Central memory CD4-positive, alpha-beta T cell (primary cell): ENCODE measurements around the gene CRX.
A peak's percentile ranks its signal among the peaks of the same experiment; 100 is the strongest.
"Not testable (repeated sequence)": the region's sequence is repeated elsewhere in the genome, so short reads cannot be mapped to it uniquely, and the experiment has no call there.

Experiments
- DNase-seq: peaks from one replicate; pipeline ENCODE4 v3.0.0; 2022

CRX gene

DNA sequence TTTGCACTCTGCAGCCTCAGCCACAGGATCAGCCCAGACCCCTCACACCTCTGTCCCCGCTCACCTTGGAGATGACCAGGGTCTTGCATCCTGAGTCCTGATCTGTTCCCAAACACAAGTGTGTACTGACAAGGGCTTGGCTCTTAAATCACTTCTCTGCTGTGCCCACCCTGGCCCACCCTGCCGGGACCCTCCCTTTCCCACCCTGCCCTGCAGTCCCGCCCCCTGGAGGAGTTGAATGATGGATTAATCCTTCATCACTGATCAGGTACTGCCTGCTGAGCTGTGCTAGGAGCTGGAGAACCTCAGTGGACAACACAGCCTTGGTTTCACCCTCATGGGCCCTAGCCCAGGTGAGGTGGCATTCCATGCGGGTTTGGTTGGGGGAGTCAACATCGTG, 17.3 kb upstream of the CRX start, which contains the start of gene TPRX1:
TSS of gene TPRX1 (minus strand) at position 101 of the 400 bp plus-strand sequence. CDS start at position 89, 12 bp downstream.
- DNase-seq: not testable (repeated sequence)

DNA sequence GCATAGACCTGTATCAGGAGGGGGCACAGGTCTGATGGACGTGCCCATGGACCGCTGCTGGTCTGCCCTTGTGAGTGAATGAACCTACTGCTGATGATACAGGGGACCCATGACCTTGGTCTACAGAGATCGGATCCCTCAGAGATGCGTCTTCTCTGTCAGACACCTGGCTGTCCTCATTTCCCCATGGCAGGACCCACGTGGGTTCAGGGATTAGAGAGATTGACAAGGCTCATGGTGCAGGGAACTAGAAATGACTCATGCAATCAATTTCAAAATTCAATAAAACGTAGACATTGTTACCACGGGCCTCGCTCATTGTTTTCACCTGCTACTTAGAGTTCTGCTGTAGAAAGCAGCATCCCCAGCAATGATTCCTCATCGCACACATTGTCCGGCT, 16.4 kb upstream of the CRX start:
- DNase-seq: no peak

GRCh38 chr19:47806435-47806834, 15.3 kb upstream of the CRX start:
- no peak for DNase-seq

DNA sequence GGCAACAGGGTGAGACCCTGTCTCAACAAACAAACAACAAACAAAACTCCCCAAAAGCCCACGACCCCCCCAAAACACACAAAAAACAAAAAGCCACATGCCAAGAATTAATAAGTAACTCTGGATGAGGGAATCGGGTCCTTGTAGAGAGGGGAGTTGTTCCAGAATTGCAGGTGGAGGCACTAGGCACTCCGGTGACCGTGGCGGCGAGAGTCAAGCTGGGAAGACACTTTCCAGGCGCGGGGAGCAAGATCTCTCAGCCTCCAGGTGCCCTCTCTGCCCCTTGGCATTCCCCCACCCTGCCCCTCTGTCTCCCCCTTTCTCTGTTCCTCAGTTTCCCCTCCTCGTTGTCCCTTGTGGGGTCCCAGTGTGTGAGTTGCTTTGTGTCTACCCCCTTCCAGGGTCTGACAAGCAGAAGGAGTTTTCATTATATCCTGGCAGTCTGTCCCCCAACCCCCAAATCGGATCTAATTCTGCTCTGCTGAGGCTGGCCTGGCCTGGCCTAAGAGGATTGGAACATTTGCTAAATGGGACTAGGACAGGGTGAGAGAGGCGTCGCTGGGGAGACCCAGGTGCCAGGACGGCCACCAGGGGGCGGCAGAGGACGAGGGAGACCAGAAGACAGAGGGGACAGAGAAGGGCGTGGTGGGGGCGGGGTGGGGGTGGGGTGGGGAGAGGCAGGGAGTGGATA, 8.3 kb upstream of the CRX start:
- DNase-seq: peak; percentile 35

DNA sequence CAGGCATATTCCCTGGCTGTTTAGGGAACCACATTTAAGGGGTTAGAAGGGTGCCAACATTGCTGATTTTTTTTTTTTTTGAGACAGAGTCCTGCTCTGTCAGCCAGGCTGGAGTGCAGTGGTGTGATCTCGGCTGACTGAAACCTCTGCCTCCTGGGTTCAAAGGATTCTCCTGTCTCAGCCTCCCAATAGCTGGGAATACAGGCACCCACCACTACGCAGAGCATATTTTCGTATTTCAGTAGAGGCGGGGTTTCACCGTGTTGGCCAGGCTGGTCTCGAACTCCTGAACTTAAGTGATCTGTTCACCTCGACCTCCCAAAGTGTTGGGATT, 7.8 kb upstream of the CRX start:
- DNase-seq: no peak

DNA sequence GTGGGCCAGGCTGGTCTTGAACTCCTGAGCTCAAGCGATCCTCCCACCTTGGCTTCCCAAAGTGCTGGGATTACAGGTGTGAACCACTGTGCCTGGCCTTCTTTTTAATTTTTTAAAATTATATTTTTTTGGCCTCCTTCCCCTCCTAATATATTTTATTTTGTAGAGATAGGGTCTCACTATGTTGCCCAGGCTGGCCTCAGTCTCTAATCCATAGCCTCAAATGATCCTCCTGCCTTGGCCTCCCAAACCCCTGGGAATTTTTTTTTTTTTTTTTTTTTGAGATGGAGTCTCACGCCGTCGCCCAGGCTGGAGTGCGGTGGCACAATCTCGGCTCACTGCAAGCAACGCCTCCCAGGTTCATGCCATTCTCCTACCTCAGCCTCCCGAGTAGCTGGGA, 5.5 kb upstream of the CRX start:
- DNase-seq: not testable (repeated sequence)

- DNase-seq: not testable (repeated sequence)
These were observed 3.5 kb upstream of the CRX start for GRCh38 chr19:47818221-47818620.

GRCh38 chr19:47819858-47820257, 1.9 kb upstream of the CRX start:
- no peak for DNase-seq

DNA sequence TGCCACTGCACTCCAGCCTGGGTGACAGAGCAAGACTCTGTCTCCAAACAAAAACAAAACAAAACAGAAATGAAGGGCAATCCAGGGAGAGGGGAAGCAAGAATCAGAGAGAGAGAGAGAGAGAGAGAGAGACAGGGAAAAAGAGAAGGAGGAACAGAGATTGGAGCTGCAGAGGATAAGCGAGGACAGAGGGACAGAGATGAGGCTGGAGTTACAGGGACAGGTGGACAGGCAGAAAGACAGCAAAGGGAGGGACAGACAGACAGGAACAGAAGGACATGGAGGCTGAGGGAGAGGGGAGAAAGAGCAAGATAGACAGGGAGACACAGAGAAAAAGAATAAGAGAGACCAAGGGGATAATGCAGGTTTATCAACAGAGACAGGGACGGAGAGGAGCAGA, 1.3 kb upstream of the CRX start:
- DNase-seq: no peak

DNA sequence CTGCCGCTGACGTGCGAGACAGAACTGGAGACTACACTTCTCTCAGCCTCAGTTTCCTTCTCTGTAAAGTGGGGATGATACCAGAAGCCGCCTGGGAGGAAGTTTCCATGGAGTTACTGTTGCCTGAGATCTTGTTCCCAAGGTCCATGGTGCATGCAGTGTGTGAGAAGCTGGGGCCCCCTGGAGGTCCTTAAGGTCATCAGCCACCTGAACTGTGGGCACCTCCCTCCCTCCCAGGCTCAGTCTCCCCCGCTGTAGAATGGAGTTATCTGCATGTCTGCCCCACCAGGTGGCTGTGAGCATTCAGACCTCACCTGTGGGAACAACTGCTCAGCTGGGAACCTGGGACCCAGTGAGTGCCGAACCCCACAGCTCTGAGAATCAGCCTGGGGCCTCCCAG, 2.7 kb downstream of the CRX start:
- no peak for DNase-seq

DNA sequence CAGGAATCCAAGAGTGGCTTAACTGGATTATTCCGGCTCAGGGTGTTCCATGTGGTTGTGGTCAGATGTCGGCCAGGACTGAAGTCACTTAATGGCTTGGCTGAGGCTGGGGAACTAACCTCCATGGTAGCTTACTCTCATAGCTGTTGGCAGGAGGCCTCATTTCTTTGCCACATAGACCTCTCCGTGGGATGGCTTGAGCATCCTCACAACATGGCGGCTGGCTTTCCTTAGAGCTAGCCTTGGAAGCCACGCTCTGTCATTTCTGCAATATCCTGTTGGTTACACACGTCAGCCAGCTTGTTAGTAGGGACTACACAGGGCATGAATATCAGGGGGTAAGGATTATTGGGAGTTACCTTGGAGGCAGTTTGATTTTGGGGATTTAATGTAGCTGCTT, 5.1 kb downstream of the CRX start:
- no peak for DNase-seq

- no peak for DNase-seq
These were observed 11.0 kb downstream of the CRX start for GRCh38 chr19:47832723-47833122.

DNA sequence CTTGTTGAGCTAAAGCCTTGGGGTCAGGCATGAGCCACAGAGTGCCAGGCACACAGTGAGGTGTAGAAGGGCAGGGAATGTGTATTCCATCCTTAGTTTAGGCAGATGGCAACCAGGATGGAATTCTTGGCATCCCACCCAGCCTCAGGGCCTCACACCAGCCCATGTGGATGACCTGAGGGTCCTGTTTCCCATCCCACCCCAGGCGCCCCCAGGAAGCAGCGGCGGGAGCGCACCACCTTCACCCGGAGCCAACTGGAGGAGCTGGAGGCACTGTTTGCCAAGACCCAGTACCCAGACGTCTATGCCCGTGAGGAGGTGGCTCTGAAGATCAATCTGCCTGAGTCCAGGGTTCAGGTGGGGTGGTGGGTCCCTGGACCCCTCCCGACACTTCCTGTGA, 14.3 kb downstream of the CRX start:
- no peak for DNase-seq

DNA sequence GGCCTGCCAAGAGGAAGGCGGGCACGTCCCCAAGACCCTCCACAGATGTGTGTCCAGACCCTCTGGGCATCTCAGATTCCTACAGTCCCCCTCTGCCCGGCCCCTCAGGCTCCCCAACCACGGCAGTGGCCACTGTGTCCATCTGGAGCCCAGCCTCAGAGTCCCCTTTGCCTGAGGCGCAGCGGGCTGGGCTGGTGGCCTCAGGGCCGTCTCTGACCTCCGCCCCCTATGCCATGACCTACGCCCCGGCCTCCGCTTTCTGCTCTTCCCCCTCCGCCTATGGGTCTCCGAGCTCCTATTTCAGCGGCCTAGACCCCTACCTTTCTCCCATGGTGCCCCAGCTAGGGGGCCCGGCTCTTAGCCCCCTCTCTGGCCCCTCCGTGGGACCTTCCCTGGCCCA, 17.7 kb downstream of the CRX start:
- DNase-seq: no peak

DNA sequence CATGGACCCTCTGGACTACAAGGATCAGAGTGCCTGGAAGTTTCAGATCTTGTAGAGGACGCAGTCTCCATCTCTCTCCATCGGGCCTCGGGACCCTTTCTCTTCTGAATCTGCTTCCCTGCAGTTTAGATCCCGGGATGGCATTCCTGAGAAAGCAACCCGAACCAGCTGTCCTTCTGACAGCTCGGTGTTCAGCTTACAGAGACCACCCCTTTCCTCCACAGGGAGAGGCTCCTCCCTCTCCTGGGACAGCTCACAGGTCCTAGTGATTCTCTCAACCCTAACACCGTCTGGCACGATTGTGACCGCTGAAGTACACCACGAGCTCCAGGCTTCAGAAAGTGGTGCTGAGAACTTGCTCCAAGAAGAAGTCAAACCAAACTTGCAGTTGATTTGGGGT, 18.2 kb downstream of the CRX start:
- no peak for DNase-seq

DNA sequence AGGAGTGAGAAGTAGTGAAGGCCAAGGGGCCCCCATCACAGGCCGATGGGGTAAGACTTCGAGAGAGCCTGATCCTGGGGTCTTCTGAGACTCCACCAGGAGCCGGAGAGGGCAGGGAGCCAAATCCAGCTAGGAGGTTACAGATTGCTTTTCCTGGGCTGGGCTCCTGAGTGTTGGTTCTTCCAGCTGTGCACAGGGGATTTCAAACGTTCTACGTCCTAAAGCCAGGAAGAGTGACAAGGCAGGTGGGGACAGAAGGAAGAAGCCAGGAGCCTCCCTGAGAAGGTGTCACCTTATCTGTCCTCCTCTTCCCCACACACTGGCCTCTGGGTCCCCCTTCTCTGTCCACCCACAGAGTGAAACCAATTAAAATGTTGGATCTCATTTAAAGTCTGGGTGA, 21.2 kb downstream of the CRX start:
- DNase-seq: no peak

DNA sequence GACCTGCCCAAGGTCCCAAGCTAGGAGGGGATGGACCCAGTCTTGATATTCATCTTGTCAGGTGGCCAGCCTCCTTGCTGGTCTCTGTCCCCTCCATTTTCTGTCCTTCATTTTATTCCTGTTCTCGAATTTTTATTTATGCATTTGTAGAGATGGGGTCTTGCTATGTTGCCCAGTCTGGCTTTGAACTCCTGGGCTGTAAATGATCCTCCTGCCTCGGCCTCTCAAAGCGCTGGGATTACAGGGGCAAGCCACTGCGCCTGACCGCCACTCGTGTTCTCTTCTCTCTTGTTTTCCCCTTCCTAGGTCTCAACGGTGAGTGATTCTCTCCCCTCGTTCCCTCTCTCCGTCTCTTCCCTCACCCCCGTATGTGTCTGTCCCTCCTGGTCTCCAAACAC, 26.7 kb downstream of the CRX start:
- no peak for DNase-seq

DNA sequence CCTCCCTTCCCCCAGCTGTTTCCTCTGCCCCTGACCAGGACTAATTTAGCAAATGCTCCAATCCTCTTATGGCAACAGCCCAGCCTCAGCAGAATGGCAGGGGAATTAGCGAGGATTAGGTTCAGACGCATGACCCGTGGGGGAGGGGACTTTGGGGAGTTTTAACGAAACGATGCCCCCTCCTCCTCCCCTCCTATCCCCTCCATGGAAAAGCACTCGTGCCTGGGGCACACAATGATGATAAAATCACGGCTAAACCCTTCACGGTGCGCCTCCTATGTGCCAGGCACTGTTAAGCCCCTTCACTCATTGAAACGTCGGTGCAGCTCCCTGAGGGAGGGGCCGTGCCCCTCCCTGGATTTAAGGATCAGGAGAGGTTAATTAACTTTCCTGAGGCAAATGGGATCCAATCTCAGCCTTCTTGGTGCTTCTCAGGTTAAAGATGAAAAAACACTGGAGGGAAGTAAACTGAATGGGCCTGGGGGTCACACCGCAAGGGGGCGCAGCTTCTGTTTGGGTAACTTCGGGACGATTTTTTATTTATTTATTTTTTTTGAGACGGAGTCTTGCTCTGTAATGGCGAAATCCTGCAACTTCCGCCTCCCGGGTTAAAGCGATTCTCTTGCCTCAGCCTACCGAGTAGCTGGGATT, 27.2 kb downstream of the CRX start:
- DNase-seq: no peak

DNA sequence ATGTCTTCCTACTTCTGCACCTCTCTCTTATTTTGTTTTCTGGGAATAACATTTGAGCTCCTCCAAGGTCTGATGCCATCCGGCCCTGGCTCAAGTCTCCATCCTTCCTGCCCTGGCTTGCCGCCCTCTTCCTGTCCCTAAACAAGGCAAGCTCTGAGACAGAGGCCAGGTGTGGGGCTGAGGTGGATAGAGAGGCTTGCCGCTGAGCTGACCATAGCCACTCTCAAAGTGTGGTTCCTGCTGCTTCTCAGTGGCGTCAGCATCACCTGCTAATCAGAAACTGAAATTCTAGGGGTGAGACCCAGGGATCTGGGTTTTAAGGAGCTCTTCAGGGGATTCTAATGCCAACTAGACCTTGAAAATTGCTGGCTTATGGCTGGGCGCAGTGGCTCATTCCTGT, 31.3 kb downstream of the CRX start:
- no peak for DNase-seq

- no peak for DNase-seq
These were observed 32.7 kb downstream of the CRX start for GRCh38 chr19:47854459-47854858.

GRCh38 chr19:47858231-47858630, 36.5 kb downstream of the CRX start:
- not testable (repeated sequence) for DNase-seq

GRCh38 chr19:47858646-47859285, 37.0 kb downstream of the CRX start, which contains the start of gene TPRX2:
Gene TPRX2 (plus strand): TSS chr19:47859235. CDS start chr19:47859247, 12 bp downstream.
- not testable (repeated sequence) for DNase-seq

DNA sequence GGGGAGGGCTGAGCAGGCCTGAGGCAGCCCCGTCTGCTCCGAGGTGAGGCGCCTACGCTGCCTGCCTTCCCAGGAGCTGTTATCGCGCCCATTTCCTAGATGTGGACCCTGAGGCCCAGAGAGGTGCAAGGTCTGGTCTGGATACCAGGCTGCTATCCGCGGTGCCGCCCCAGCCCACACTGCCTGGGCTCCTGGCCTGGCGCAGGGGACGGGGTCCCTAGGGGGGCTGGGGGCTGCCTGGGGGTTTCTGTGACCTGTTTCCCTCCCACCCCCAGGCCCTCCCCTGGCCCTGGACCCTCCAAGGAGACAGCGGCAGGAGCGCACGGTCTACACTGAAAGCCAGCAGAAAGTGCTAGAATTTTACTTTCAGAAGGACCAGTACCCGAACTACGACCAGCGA, 38.1 kb downstream of the CRX start:
- DNase-seq: not testable (repeated sequence)

DNA sequence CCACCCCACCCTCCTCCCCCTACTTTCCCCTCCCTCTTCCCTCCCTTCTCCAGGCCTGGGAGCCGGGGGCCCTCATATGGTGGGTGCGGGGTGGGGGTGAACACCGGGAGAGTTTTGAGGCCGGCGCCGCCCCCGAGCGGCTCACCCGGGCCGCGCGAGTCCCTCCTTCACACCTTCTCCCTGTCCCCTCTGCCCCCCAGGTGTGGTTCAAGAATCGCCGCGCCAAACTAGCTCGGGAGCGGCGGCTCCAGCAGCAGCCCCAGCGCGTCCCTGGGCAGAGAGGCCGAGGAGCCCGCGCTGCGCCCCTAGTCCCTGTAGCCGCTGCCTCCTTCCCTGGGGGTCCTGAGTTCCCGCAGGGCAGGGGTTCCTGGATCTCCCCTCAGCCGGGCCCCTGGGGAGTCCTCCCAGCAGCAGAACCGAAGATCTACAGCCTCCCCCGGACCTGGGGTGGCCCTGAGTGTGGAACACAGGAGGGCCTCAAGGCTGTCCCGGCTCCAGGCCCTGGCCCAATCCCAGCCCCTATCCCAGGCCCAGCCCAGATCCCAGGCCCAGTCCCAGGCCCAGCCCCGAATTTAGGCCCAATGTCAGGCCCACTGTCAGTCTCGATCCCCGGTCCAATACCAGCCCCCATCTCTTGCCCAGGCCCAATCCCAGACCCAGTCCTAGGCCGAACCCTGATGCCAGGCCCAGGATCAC, 39.0 kb downstream of the CRX start:
- DNase-seq: no peak
